HUES6 (cell line): ENCODE data around the gene AMOT.

Source experiments
- H3K27ac ChIP-seq: 2 replicates; pipeline ENCODE4 v1.7.0; 2013; ENCODE audit warnings: low read depth, mild to moderate bottlenecking, low read length, inconsistent platforms
- H3K27me3 ChIP-seq: 2 replicates; pipeline ENCODE4 v1.6.1; 2013; ENCODE audit warnings: low read length; ENCODE audit not compliant: control insufficient read depth, insufficient read depth
- H3K36me3 ChIP-seq: 2 replicates; pipeline ENCODE4 v1.6.1; 2013; ENCODE audit warnings: low read length; ENCODE audit not compliant: control insufficient read depth, insufficient read depth
- H3K4me1 ChIP-seq: 2 replicates; pipeline ENCODE4 v1.6.1; 2013; ENCODE audit warnings: low read length; ENCODE audit not compliant: control insufficient read depth, insufficient read depth
- H3K4me3 ChIP-seq: 2 replicates; pipeline ENCODE4 v1.5.1; 2013; ENCODE audit warnings: low read depth, low read length
- H3K9ac ChIP-seq: one replicate; pipeline ENCODE4 v1.6.1; 2013; ENCODE audit warnings: mild to moderate bottlenecking, low read length
- H3K9me3 ChIP-seq: 2 replicates; pipeline ENCODE4 v1.6.1; 2013; ENCODE audit warnings: low read depth, low read length; ENCODE audit not compliant: control insufficient read depth, insufficient read depth

The AMOT gene

DNA sequence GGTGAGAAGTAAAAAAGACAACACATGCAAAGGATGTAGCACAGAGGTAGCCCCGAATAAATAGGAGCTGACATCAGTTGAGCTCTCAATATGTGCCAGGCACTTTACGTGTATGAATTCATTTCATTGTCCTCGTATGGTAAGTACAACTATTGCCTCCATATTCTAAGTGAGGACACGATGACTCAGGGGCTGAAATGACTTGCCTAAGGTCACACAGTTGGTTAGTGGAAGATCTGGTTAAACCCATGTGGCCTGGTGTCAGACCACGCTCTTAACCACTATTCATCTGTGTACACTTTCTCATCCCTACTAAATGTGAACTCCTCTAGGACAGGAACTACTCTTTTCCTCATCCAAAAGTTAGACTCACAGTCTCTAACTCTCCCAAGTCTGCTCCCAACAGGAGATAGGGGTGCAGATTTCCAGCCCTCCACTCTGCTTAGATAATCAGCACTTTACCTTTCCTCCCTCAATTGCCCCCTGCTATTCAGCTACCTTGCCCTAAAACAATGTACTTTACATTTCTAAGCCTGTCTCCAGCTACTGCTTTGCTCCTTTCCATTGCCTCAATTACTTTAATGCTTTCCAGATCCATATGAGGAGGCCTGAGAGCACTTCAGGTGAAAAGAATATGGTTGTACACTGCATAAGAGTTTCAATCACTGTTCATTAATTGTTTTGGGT, 102.1 kb downstream of the AMOT start:
- H3K36me3 ChIP-seq = no peaks in the 10 kb centered on the region
- peaks cover 27% of the 10 kb centered on the region; the same call in 1 of the 2 replicates for H3K27me3 ChIP-seq
- no peaks in the 10 kb centered on the region for H3K9me3 ChIP-seq
- H3K4me1 ChIP-seq = peaks cover 25% of the 10 kb centered on the region
- no peak overlapping the region for H3K9ac ChIP-seq
- no peak overlapping the region for H3K27ac ChIP-seq
- H3K4me3 ChIP-seq = no peak overlapping the region

DNA sequence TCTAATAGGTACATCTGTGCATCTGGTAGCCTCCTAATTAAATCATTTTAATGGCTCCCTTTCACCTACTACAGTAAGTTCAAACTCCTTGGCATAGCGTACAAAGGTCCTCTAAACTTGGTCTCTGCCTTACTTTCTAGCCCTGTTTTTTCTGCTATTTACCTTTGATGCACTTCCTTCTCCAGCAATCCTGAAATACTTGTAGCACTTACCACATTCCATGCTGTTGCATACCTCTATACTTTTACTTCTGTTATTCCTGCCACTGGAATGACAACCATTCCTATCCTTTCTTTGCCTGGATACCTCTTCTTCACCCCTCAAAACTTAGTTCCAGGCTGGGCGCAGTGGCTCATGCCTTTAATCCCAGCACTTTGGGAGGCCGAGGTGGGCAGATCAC, 104.3 kb downstream of the AMOT start:
- Histone ChIP-seq H3K9me3 (0 out of 2 replicates have a peak, but pooled peaks cover 3% of the 10 kb centered on the region), H3K4me3 (no peak overlapping the region), H3K27me3 (peaks cover 28% of the 10 kb centered on the region; the same call in 1 of the 2 replicates), H3K36me3 (no peaks in the 10 kb centered on the region), H3K27ac (no peak overlapping the region), H3K9ac (no peak overlapping the region), H3K4me1 (peaks cover 25% of the 10 kb centered on the region)

DNA sequence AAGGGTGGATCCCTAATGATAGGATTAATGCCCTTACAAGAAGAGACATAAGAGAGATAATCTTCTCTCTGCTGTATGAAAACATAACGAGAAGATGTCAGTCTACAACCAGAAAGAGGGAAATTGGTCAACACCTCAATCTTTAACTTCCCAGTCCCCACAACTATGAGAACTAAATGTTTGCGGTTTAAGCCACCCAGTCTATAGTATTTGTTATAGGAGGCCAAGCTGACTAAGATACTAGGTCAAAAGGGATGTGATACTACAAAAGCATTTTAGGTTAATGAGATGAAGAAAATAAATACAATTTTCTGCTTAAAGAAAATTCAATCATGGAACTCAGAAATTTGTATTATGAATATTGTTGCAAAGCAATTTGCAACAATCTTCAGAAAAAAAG, 105.5 kb downstream of the AMOT start:
- H3K27ac ChIP-seq = no peak overlapping the region
- H3K9ac ChIP-seq = no peak overlapping the region
- H3K27me3 ChIP-seq = peaks cover 21% of the 10 kb centered on the region; the same call in 1 of the 2 replicates
- H3K9me3 ChIP-seq = 0 out of 2 replicates have a peak, but pooled peaks cover 3% of the 10 kb centered on the region
- no peak overlapping the region for H3K4me3 ChIP-seq
- H3K4me1 ChIP-seq = peaks cover 20% of the 10 kb centered on the region
- no peaks in the 10 kb centered on the region for H3K36me3 ChIP-seq

DNA sequence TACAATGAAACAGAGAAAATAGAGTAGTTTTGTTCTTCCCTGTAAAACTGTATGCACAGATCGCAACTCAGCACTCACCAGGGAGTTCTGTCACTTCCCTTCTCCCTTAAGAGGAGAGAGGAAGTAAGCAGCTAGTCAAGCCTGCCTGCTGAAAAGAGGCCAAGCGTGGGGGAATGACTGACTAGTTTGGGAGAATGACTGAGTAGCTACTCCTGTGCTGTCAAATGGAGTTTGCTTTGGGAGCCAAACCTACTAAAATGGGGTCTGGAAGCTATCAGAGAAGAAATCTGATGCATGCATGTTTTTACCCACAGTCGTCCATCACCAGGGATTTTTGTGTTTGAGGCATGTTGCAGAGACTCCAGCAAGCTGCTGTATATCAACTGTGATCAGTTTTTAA, 106.3 kb downstream of the AMOT start:
- Histone ChIP-seq H3K36me3 (no peaks in the 10 kb centered on the region), H3K4me3 (no peak overlapping the region), H3K4me1 (peaks cover 13% of the 10 kb centered on the region), H3K27me3 (peaks cover 21% of the 10 kb centered on the region; the same call in 1 of the 2 replicates), H3K27ac (no peak overlapping the region), H3K9ac (no peak overlapping the region), H3K9me3 (0 out of 2 replicates have a peak, but pooled peaks cover 3% of the 10 kb centered on the region)

DNA sequence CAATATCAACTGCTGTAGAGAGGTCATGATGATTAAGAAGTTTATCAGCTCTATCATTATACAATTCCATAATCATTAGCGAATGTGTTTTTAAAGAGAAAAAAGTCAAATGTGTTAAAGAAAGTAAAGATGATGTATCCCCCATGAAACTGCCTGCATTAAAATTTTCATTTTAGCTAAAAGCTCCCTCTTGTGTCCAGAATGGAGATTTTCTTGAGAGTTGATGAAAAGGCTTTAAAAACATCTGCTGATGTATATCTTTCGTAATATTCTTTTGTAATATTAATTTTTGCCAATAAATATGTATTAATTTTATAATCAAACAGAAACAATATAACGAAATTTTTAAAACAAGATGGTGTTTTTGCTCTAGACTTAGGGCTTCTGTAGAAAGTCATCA, 108.8 kb downstream of the AMOT start:
- no peak overlapping the region for H3K27ac ChIP-seq
- no peak overlapping the region for H3K9ac ChIP-seq
- H3K36me3 ChIP-seq = no peaks in the 10 kb centered on the region
- 0 out of 2 replicates have a peak, but pooled peaks cover 3% of the 10 kb centered on the region for H3K9me3 ChIP-seq
- no peak overlapping the region for H3K4me3 ChIP-seq
- H3K27me3 ChIP-seq = peaks cover 20% of the 10 kb centered on the region; the same call in 1 of the 2 replicates
- peaks cover 6% of the 10 kb centered on the region for H3K4me1 ChIP-seq
